COLO829 (cell line): ENCODE results near the gene CDAN1.

Experiments used
- DNase-seq: peaks from one replicate; pipeline ENCODE4 v3.0.0; 2012; ENCODE audit warnings: low spot score

The CDAN1 gene

GRCh38 chr15:42735382-42736165, 1.4 kb downstream of the CDAN1 start:
- no peak for DNase-seq

- DNase-seq: no peak
Observed at GRCh38 chr15:42734076-42734672, 2.8 kb downstream of the CDAN1 start.

- no peak for DNase-seq
Observed at GRCh38 chr15:42733027-42733426, 3.9 kb downstream of the CDAN1 start.

- DNase-seq: no peak
Observed at GRCh38 chr15:42732095-42732827, 4.7 kb downstream of the CDAN1 start.

- DNase-seq: no peak
Observed at GRCh38 chr15:42731461-42731860, 5.5 kb downstream of the CDAN1 start.

- no peak for DNase-seq
Observed at GRCh38 chr15:42730536-42730935, 6.4 kb downstream of the CDAN1 start.

GRCh38 chr15:42730135-42730534, 6.8 kb downstream of the CDAN1 start:
- DNase-seq: no peak

- DNase-seq: no peak
Observed at GRCh38 chr15:42729409-42729808, 7.5 kb downstream of the CDAN1 start.

- DNase-seq: no peak
Observed at GRCh38 chr15:42728972-42729371, 8.0 kb downstream of the CDAN1 start.

- no peak for DNase-seq
Observed at GRCh38 chr15:42728560-42728959, 8.4 kb downstream of the CDAN1 start.

GRCh38 chr15:42727750-42728381, 9.1 kb downstream of the CDAN1 start:
- DNase-seq: no peak

- no peak for DNase-seq
Observed at GRCh38 chr15:42726114-42726513, 10.8 kb downstream of the CDAN1 start.

GRCh38 chr15:42725331-42725903, 11.5 kb downstream of the CDAN1 start:
- no peak for DNase-seq

- DNase-seq: no peak
Observed at GRCh38 chr15:42724276-42724675, 12.7 kb downstream of the CDAN1 start.

GRCh38 chr15:42723068-42723467, 13.9 kb downstream of the CDAN1 start:
- DNase-seq: no peak

- DNase-seq: no peak
Observed at GRCh38 chr15:42721916-42722315, 15.0 kb downstream of the CDAN1 start.

GRCh38 chr15:42721016-42721415, 15.9 kb downstream of the CDAN1 start:
- DNase-seq: no peak

- DNase-seq: no peak
Observed at GRCh38 chr15:42720071-42720470, 16.9 kb downstream of the CDAN1 start.

GRCh38 chr15:42719043-42719442, 17.9 kb downstream of the CDAN1 start:
- no peak for DNase-seq

- DNase-seq: no peak
Observed at GRCh38 chr15:42716626-42717025, 20.3 kb downstream of the CDAN1 start.

GRCh38 chr15:42716125-42716524, 20.8 kb downstream of the CDAN1 start:
- DNase-seq: no peak

- DNase-seq: no peak
Observed at GRCh38 chr15:42712584-42712983, 24.3 kb downstream of the CDAN1 start.
